Activated CD4-positive, CD25-positive, alpha-beta regulatory T cell (primary cell): ENCODE data around the gene SYNPO2.

ENCODE experiments used
- DNase-seq, 4 experiments: peaks; one replicate each; lab custom pipeline; 2025; lab: John Stamatoyannopoulos, UW

Gene SYNPO2

GRCh38 chr4:118935819-118936218, 47.2 kb downstream of the SYNPO2 start:
- DNase-seq, result no peak

GRCh38 chr4:118936406-118936805, 47.8 kb downstream of the SYNPO2 start:
- DNase-seq, result no peak

- DNase-seq, result no peak
These were observed 50.6 kb downstream of the SYNPO2 start for GRCh38 chr4:118939169-118939783.

- DNase-seq, result no peak
These were observed 52.5 kb downstream of the SYNPO2 start for GRCh38 chr4:118941149-118941548.

GRCh38 chr4:118941799-118942198, 53.1 kb downstream of the SYNPO2 start:
- no peak for DNase-seq

DNA sequence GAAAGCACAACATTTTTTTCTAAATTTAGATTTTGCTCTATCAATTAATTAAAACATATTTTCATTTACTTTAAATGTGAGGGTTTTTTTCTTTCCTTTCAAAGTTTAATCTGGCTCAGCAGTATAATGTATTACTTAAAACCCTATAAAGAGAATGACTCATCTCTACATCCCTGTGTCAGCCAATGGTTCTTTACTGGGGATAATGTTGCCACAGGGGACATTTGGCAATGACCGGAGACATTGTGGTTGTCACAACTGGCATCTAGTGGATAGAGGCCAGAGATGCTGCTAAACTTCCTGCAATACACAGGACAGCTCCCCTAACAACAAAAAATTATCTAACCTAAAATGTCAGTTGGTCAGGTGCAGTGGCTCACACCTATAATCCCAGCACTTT, 53.8 kb downstream of the SYNPO2 start:
- DNase-seq, result no peak

- no peak for DNase-seq
These were observed 58.4 kb downstream of the SYNPO2 start for GRCh38 chr4:118947095-118947494.

GRCh38 chr4:118948545-118949144, 60.0 kb downstream of the SYNPO2 start:
- DNase-seq, result no peak

- no peak for DNase-seq
These were observed 61.6 kb downstream of the SYNPO2 start for GRCh38 chr4:118950224-118950623.

DNA sequence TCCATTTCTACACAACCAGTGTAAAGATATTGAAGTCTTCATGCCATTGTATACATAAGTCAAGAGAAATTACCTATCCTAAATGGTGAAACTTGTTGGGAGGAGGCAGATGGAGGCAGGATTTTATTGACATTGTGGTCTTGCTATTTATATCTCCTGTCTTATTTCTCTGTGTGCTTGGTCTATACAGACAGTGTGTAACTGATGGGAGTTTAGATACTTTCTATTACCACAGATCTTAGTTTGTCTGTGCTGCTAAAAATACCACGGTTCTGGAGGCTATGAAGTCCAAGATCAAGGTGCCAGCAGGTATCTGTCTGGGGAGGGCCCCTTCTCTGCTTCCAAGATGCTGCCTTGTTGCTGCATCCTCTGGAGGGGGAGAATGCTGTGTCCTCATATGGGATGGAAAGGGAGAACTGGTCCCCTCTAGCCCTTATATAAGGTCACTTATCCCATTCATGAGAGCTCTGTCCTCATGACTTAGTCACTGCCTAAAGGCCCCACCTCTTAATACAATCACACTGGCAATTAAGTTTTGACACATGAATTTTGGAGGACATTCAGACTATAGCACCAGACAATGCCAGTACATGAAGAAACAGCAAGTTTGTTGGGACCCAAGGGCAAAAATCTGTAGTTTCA, 62.4 kb downstream of the SYNPO2 start:
- no peak for DNase-seq

- DNase-seq, result no peak
These were observed 64.6 kb downstream of the SYNPO2 start for GRCh38 chr4:118953276-118953675.

GRCh38 chr4:118954246-118954645, 65.6 kb downstream of the SYNPO2 start:
- no peak for DNase-seq

DNA sequence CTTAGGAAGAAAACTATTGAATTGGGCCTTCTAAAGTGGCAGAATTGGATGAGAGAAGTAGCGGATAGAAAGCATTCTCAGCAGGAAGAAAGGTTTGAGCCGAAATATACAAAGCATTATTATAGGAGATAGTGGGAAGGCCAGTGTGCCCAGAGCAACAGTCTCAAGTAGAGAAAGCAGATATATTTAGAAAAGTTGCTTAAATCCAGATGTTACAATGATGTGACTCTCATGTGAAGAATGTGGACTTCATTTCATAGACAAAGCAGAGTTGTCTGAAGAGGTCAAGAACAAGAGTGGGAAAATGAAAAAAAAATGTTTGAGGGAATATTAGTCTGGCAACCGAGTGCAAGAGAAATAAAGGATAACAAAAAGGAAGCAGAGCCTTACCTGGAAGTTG, 66.9 kb downstream of the SYNPO2 start:
- no peak for DNase-seq

DNA sequence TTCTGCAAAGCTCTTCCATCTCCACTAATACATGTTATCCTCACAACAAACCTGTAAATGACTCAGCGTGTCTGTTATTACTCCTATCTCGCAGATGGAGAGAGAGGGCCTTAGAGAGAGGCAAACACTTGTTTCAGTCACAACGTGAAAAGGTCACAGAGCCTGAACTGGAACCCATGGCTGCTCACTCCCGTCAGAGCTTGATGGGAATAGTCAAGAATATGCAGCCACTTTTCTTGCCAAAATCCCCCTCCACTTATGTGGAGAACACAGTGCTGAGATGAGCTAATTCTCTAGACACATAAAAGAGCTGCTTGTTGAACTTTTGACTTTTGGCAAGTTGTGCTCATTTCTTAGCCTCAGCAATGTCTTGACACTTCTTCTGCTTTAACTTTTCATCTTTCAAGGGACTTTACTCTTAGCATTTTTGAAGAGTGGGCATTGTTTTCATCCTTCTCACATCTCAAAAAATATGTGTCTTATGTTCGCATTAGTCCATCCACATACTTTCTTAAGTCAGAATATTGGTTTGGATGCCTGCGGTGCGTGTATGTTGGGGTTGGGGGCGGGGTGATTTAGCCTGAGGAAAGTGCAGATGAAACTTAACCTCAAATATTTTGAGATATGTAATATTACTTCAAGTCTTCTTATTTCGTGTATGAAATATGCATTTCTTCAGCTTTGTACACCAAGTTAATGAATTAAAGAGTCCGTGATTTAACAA, 69.2 kb downstream of the SYNPO2 start:
- DNase-seq, result no peak

DNA sequence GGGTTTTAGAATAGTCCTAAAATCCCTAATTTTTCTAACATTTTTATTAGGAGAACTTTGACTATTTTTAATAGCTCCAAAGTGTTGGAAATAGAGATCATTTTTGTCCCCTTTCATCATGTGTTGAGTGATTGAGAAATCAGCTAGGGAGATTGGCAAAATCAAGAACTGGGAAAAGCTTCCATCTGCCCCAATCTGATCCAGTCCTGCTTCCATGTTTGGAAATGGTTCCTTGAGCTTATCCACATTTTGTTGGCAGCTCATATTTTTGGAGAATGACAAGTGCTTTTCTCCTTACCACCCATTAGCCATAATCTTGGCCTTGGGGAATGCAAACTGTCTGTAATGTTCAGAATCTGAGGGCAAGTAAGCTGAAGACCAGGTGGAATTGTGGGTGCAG, 73.9 kb downstream of the SYNPO2 start:
- no peak for DNase-seq

- no peak for DNase-seq
These were observed 76.3 kb downstream of the SYNPO2 start for GRCh38 chr4:118964891-118965411.

DNA sequence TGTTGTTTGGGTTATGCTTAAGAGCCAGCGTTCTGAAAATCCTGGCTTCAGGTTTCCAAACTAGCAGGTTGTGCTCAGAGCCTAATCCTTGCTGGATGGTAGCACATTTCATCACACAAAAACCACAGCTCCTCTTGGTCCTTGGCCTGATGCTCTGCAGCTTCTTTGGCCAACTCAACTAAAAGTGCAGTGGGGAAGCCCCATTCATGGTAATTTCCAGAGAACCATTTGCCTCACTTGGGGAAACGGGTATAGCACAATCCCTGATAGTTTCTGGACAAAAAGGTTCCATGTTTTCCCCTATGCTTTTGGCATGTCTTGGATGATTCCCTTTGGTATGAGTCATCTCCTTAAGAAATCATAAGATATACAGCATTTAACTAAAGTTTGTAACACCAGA, 78.7 kb downstream of the SYNPO2 start:
- DNase-seq, result no peak

GRCh38 chr4:118968005-118968404, 79.4 kb downstream of the SYNPO2 start:
- DNase-seq, result no peak

DNA sequence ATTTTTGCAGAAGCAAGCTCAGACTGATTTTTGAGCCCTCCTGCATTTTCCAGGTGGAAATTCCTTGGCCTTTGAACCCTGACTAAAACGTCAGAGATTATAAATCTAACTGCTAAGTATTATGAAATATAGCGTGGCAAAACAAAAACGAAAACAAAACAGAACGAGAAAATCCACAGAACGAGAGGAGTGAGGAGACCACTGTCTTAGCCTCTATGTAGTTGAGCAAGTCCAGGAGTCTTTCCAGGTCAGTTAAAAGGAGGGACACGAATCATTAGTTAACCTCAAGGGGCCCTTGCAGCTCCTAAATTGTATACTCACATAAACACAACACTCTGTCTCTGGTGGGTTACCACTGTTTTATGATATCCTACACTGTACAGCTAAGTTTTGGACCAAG, 80.2 kb downstream of the SYNPO2 start:
- DNase-seq, result no peak

- DNase-seq, result no peak
These were observed 80.7 kb downstream of the SYNPO2 start for GRCh38 chr4:118969359-118969758.

DNA sequence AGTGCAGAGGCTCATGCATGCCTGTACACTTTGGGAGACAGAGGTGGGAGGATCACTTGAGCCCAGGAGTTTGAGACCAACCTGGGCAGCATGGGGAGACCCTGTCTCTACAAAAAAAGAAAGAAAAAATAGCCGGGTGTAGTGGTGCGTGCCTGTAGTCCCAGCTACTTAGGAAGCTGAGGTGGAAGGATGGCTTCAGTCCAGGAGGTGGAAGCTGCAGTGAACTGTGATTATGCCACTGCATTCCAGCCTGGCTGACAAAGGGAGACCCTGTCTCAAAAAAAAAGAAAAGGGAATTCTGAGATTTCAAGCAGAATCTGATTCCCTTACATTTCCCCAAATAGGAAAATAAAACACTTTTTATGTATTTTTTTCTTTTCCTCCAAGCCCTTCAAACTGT, 83.5 kb downstream of the SYNPO2 start:
- no peak for DNase-seq

GRCh38 chr4:118973295-118973694, 84.6 kb downstream of the SYNPO2 start:
- DNase-seq, result no peak

GRCh38 chr4:118974758-118975157, 86.1 kb downstream of the SYNPO2 start:
- DNase-seq, result no peak
